Measurements from ENCODE around the gene AP2A2.

The AP2A2 gene

GRCh38 chr11:924406-925157, 1.1 kb upstream of the AP2A2 start:
- no peak for DNase-seq (ENCODE audit: low read depth in 2 of 2, low spot score in 1 of 2)

DNA sequence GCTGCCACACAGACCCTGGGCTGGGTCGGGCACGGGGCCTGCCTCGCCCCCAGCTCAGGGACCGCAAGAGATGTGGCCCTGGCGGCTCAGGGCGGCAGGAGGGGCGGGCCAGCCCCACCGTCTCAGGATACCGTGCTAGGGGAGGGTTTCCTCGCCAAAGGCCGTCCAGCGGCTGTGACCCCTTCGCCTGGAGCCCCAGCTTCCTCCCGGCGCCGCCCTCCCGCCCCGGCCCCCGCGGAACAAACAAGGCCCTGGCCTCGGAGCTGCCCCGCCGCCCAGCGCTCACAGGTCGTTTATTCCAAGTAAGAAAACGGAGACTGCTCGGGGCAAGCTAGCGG, 543 bp upstream of the AP2A2 start:
- no peak for DNase-seq (ENCODE audit: low read depth in 2 of 2, low spot score in 1 of 2)

DNA sequence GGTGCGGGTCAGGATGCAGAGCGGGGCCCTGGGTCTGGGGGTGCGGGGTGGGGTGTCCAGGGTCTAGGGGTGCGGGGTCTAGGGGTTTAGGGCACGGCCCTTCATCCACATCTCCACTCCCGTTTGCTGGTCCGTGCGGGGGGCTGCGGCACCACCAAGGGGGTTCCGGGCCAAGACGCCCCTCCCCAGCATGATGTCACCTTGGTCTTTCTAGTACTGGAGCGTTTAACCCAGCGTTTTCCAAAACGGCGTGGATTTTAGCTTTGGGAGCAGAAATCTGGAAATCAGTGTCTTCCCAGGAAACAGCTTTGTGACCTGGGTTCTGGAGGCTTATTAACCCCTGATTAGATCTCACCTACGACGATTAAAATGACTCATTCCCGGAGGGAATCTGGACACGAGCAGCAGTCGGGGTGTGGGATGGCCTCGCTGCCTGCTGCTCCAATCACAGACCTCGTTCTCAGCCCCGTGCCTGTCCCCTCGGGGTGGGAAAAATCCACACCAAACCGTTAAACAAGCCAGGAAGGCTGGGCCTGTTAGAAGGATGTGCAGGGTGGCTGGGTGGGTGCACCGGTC, 759 bp downstream of the AP2A2 start:
- no peak for DNase-seq (ENCODE audit: low read depth in 2 of 2, low spot score in 1 of 2)

- no peak for DNase-seq (ENCODE audit: low read depth in 2 of 2, low spot score in 1 of 2)
Observed at GRCh38 chr11:927871-928270, 2.2 kb downstream of the AP2A2 start.

GRCh38 chr11:928786-929185, 3.1 kb downstream of the AP2A2 start:
- DNase-seq (ENCODE audit: low read depth in 2 of 2, low spot score in 1 of 2) = no peak

DNA sequence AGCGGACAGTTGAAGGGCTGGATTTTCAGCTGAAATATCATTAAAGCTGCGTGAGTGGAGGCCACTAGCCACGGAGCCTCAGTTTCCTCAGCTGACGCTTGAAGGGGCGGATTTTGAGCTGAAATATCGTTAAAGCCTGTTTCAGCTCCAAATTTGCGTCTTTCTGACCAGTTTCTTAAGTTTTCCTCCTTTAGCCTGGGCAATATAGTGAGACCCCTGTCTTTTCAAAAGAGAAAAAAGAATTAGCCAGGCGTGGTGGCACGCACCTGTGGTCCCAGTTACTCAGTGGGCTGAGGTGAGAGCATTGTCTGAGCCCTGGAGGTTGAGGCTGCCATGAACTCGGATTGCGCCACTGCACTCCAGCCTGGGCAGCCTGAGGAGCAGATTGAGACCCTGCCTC, 3.7 kb downstream of the AP2A2 start:
- DNase-seq (ENCODE audit: low read depth in 2 of 2, low spot score in 1 of 2) = no peak

DNA sequence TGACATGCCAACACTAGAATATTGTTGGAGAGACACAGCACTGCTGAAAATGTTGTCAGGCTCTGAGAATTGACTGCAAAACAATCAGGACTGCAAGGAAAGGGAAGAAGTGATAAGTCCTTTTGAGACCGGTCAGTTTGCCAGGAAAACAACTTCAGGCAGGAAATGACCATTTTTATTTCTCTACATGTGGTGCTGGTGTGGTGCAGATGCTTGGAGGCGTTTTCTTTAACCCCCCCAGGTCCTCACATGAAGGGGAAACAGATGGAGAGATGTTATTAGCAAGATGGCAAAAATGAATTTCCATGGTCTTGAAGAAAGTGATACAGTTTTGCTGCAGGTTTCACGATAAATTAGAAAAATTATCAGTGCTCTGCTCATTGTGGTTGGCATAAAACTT, 5.7 kb downstream of the AP2A2 start:
- DNase-seq (ENCODE audit: low read depth in 2 of 2, low spot score in 1 of 2) = no peak

DNA sequence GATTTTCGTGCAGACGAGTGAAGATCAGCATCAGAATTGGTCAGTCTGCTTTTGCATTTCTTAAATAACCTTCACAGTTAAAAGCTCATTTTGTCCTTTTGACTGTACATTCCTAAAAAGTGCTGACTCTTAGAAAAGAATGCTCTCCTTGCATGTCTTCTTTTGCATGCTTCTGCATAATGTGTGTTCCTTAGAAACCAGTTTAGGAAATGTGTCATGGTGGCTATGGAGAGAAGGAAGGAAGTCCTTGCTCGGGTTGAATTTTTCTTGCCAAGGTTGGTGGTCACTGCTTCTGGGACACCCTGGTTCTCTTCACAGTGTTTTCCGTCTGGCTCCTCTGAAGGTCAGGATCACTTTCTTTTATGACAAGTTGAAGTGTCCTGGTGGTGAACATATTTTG, 6.8 kb downstream of the AP2A2 start:
- DNase-seq (ENCODE audit: low read depth in 2 of 2, low spot score in 1 of 2) = no peak

- no peak for DNase-seq (ENCODE audit: low read depth in 2 of 2, low spot score in 1 of 2)
Observed at GRCh38 chr11:933142-933851, 7.6 kb downstream of the AP2A2 start.

- DNase-seq (ENCODE audit: low read depth in 2 of 2, low spot score in 1 of 2) = no peak
Observed at GRCh38 chr11:933936-934335, 8.3 kb downstream of the AP2A2 start.

DNA sequence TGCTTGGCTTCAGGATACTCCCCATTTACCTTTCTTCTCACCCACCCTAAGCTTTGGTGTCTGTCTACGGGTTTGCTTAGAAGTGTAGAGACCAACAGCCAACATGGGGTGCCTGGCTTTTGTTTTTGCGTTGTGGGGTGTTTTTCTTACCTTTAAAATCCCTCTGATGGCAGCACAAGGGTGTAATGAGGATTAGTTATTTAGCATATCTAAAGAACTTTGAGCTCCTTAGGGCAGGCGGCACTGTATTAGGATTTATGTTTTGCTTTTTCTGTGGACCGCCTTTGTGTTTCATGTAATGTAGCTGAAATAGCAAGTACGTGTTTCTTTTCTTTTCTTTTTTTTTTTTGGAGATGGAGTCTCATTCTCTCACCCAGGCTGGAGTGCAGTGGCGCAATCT, 8.9 kb downstream of the AP2A2 start:
- no peak for DNase-seq (ENCODE audit: low read depth in 2 of 2, low spot score in 1 of 2)

GRCh38 chr11:936199-936598, 10.5 kb downstream of the AP2A2 start:
- DNase-seq (ENCODE audit: low read depth in 2 of 2, low spot score in 1 of 2) = no peak

DNA sequence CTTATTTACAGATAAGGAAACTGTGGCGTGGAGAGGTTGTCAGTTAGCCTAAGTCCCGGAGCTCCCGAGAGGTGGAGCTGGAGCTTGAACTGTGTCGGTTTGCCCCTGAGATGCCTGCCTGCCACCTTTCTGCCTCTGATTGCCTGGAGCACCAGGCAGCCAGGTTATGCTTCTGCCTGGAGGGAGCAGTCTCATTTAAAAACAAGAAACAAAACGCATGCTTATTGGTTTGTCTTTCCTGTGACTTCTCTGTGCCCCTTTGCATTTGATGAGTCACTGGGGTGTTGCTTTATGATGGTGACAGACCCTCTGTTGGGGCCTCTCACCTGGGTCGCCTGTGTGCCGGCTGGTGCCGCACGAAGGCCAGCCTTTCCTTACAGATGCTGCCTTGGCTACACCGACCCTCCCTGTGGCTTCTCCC, 12.2 kb downstream of the AP2A2 start:
- no peak for DNase-seq (ENCODE audit: low read depth in 2 of 2, low spot score in 1 of 2)

- no peak for DNase-seq (ENCODE audit: low read depth in 2 of 2, low spot score in 1 of 2)
Observed at GRCh38 chr11:940496-941135, 14.9 kb downstream of the AP2A2 start.

DNA sequence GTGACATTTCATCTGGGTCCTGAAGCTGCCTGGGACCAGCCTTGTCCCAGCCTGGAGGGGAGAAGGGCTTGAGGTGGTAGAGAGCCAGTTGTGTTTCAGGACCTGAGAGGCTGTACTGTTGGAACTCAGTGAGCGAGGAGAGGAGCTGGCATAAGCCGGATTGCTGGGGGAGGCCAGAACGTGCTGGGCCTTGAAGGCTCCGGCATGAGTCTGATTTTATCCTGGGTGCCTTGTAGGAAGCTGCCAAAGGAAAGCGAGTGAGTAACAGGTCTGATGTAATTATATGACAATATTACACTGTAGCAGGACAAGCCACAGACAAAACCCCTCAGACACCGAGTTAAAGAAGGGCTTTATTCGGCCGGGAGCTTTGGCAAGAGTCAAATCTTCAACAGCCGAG, 17.2 kb downstream of the AP2A2 start:
- no peak for DNase-seq (ENCODE audit: low read depth in 2 of 2, low spot score in 1 of 2)

DNA sequence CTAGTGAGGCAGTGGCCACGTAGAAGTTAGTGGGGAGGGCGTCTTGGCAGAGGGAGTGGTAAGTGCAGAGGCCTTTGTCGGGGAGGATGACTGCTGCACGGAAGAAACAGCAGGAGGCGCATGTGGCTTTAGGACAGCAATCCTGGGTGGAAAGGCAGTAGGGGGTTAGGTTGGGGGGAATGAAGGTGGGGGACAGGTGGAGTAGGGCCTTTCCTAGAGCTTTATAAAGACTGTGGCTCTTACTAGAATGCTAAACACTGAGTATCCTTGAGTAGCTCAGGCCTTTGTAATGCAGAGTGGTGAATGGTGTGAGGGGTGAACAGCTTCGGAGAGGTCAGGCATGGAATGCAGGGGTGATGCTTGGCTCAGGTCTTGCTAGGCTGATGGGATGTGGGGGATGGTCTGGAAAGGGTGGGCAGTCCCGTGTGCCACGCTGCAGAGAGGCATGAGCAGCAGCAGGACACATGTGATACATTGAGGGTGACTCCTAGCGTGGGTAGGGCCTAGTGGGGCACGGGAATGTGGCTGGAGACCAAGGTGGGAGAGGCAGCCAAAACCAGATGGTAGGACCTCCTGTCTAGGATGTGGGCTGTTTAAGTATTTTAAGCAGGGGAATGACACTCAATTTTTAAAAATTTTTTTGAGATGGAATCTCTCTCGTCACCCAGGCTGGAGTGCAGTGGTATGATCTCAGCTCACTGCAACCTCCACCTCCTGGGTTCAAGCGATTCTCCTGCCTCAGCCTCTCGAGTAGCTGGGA, 19.2 kb downstream of the AP2A2 start:
- DNase-seq (ENCODE audit: low read depth in 2 of 2, low spot score in 1 of 2) = no peak

GRCh38 chr11:945986-946385, 20.3 kb downstream of the AP2A2 start:
- no peak for DNase-seq (ENCODE audit: low read depth in 2 of 2, low spot score in 1 of 2)

DNA sequence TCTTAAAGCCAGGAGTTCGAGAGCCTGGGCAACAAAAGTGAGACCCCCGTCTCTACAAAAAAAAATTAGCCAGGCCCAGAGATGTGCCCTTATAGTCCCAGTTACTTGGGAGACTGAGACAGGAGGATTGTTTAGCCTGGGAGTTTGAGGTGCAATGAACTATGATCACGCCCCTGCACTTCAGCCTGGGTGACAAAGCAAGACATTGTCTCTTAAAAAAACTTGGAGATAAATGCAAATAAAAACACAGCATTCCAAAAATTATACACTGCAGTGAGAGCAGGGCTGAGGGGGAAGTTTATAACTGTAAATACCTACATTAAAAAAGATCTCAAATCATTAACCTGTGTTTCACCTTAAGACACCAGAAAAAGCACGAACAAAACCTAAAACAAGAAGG, 22.1 kb downstream of the AP2A2 start:
- DNase-seq (ENCODE audit: low read depth in 2 of 2, low spot score in 1 of 2) = no peak

DNA sequence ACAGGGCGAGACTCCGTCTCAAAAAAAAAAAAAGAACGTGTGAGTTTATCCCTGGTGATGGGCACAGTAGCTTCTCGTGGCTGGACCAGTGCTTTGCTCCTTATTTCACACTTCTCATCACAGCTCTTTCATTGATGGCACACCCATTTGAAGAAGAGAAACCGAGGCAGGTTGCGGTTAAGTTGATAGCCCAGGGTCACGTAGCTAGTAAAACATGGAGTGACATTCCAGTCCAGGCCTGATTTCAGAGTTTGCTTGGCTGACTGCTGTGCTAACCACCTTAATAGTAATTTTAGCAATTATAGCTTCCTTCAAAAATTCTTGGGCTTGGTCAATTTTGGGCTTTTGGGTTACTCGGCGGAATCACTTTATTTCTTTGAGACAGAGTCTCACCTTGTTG, 25.8 kb downstream of the AP2A2 start:
- no peak for DNase-seq (ENCODE audit: low read depth in 2 of 2, low spot score in 1 of 2)

GRCh38 chr11:952406-953385, 27.0 kb downstream of the AP2A2 start:
- DNase-seq (ENCODE audit: low read depth in 2 of 2, low spot score in 1 of 2) = no peak

Measured in stimulated activated CD8-positive, alpha-beta memory T cell treated with anti-CD3 and anti-CD28 coated beads, Interleukin-4, amount 100 ng/mL, for 1 hour (primary cell).